ENCODE results near the gene TRPM1. TPM values are rescaled to one million over a fixed set of nuclear protein-coding genes. Genes with fewer than 3 reads are reported as not detected.
"Not testable (repeated sequence)": the region's sequence is repeated elsewhere in the genome, so short reads cannot be mapped to it uniquely, and the experiment has no call there.

TRPM1 gene
- total RNA-seq, 1 donor from 2014 or later = not detected

GRCh38 chr15:31088041-31088440 is 13.5 kb downstream of the TRPM1 start:
- H3K4me1 Mint-ChIP-seq (ENCODE audit: low read depth); H3K27ac Mint-ChIP-seq; H3K27me3 Mint-ChIP-seq (ENCODE audit: insufficient read depth); H3K9me3 Mint-ChIP-seq; H3K36me3 Mint-ChIP-seq (ENCODE audit: low read depth); H3K4me3 Mint-ChIP-seq; DNase-seq (ENCODE audit: low spot score); intact Hi-C loops (cut with micrococcal nuclease): not testable (repeated sequence)

GRCh38 chr15:31086344-31086743 is 15.2 kb downstream of the TRPM1 start:
- Mint-ChIP-seq H3K4me3 (no peak overlapping the region), H3K27ac (no peak overlapping the region), H3K9me3 (no peaks in the 10 kb centered on the region), H3K4me1 (ENCODE audit: low read depth) (no peaks in the 10 kb centered on the region), H3K27me3 (ENCODE audit: insufficient read depth) (peaks cover 12% of the 10 kb centered on the region), H3K36me3 (ENCODE audit: low read depth) (no peaks in the 10 kb centered on the region)
- no peak for DNase-seq (ENCODE audit: low spot score)
- intact Hi-C loops (cut with micrococcal nuclease) = no loop called here

GRCh38 chr15:31085359-31085758 is 16.2 kb downstream of the TRPM1 start:
- Mint-ChIP-seq H3K4me3 (no peak overlapping the region), H3K27ac (no peak overlapping the region), H3K36me3 (ENCODE audit: low read depth) (no peaks in the 10 kb centered on the region), H3K27me3 (ENCODE audit: insufficient read depth) (peaks cover 13% of the 10 kb centered on the region), H3K9me3 (no peaks in the 10 kb centered on the region), H3K4me1 (ENCODE audit: low read depth) (peaks cover under 1% of the 10 kb centered on the region)
- DNase-seq (ENCODE audit: low spot score) = no peak
- intact Hi-C loops (cut with micrococcal nuclease) = no loop called here

- intact Hi-C loops (cut with micrococcal nuclease) = no loop called here
- H3K27me3 Mint-ChIP-seq (ENCODE audit: insufficient read depth) = peaks cover 16% of the 10 kb centered on the region
- H3K36me3 Mint-ChIP-seq (ENCODE audit: low read depth) = no peaks in the 10 kb centered on the region
- no peak overlapping the region for H3K27ac Mint-ChIP-seq
- H3K4me3 Mint-ChIP-seq = no peak overlapping the region
- peaks cover 4% of the 10 kb centered on the region for H3K4me1 Mint-ChIP-seq (ENCODE audit: low read depth)
- no peaks in the 10 kb centered on the region for H3K9me3 Mint-ChIP-seq
- DNase-seq (ENCODE audit: low spot score) = no peak
These were observed 17.3 kb downstream of the TRPM1 start for GRCh38 chr15:31084176-31084575.

GRCh38 chr15:31083370-31083780 is 18.1 kb downstream of the TRPM1 start:
- no peak overlapping the region for H3K4me3 Mint-ChIP-seq
- peaks cover 4% of the 10 kb centered on the region for H3K4me1 Mint-ChIP-seq (ENCODE audit: low read depth)
- peaks cover 16% of the 10 kb centered on the region for H3K27me3 Mint-ChIP-seq (ENCODE audit: insufficient read depth)
- no peak overlapping the region for H3K27ac Mint-ChIP-seq
- intact Hi-C loops (cut with micrococcal nuclease) = no loop called here
- no peak for DNase-seq (ENCODE audit: low spot score)
- no peaks in the 10 kb centered on the region for H3K9me3 Mint-ChIP-seq
- no peaks in the 10 kb centered on the region for H3K36me3 Mint-ChIP-seq (ENCODE audit: low read depth)

GRCh38 chr15:31082771-31083369 is 18.7 kb downstream of the TRPM1 start:
- H3K4me1 Mint-ChIP-seq (ENCODE audit: low read depth) = peaks cover 4% of the 10 kb centered on the region
- H3K9me3 Mint-ChIP-seq = no peaks in the 10 kb centered on the region
- no peaks in the 10 kb centered on the region for H3K36me3 Mint-ChIP-seq (ENCODE audit: low read depth)
- H3K27ac Mint-ChIP-seq = no peak overlapping the region
- peaks cover 14% of the 10 kb centered on the region for H3K27me3 Mint-ChIP-seq (ENCODE audit: insufficient read depth)
- H3K4me3 Mint-ChIP-seq = no peak overlapping the region
- intact Hi-C loops (cut with micrococcal nuclease) = no loop called here
- DNase-seq (ENCODE audit: low spot score) = no peak

GRCh38 chr15:31081588-31082250 is 19.8 kb downstream of the TRPM1 start:
- Mint-ChIP-seq H3K27ac (no peak overlapping the region), H3K4me3 (peak overlapping the region; percentile 25), H3K9me3 (no peaks in the 10 kb centered on the region), H3K27me3 (ENCODE audit: insufficient read depth) (peaks cover 17% of the 10 kb centered on the region), H3K36me3 (ENCODE audit: low read depth) (no peaks in the 10 kb centered on the region), H3K4me1 (ENCODE audit: low read depth) (peaks cover 4% of the 10 kb centered on the region)
- no peak for DNase-seq (ENCODE audit: low spot score)
- intact Hi-C loops (cut with micrococcal nuclease) = no loop called here

GRCh38 chr15:31081056-31081455 is 20.5 kb downstream of the TRPM1 start:
- Mint-ChIP-seq H3K4me3 (no peak overlapping the region), H3K4me1 (ENCODE audit: low read depth) (peaks cover 4% of the 10 kb centered on the region)
- intact Hi-C loops (cut with micrococcal nuclease) = no loop called here

GRCh38 chr15:31080591-31081014 is 20.9 kb downstream of the TRPM1 start:
- Mint-ChIP-seq H3K9me3 (no peaks in the 10 kb centered on the region), H3K4me3 (peak overlapping the region; percentile 31)
- intact Hi-C loops (cut with micrococcal nuclease) = no loop called here

More at GRCh38 chr15:31081056-31081455, 20.5 kb downstream of the TRPM1 start:
- H3K9me3 Mint-ChIP-seq = no peaks in the 10 kb centered on the region
- no peaks in the 10 kb centered on the region for H3K36me3 Mint-ChIP-seq (ENCODE audit: low read depth)
- DNase-seq (ENCODE audit: low spot score) = no peak
- H3K27me3 Mint-ChIP-seq (ENCODE audit: insufficient read depth) = peaks cover 17% of the 10 kb centered on the region
- no peak overlapping the region for H3K27ac Mint-ChIP-seq

GRCh38 chr15:31079519-31079918 is 22.0 kb downstream of the TRPM1 start:
- H3K36me3 Mint-ChIP-seq (ENCODE audit: low read depth) = no peaks in the 10 kb centered on the region
- DNase-seq (ENCODE audit: low spot score) = no peak
- no peak overlapping the region for H3K4me3 Mint-ChIP-seq
- H3K4me1 Mint-ChIP-seq (ENCODE audit: low read depth) = peaks cover 4% of the 10 kb centered on the region
- H3K27ac Mint-ChIP-seq = no peak overlapping the region
- intact Hi-C loops (cut with micrococcal nuclease) = no loop called here
- peaks cover 17% of the 10 kb centered on the region for H3K27me3 Mint-ChIP-seq (ENCODE audit: insufficient read depth)
- H3K9me3 Mint-ChIP-seq = no peaks in the 10 kb centered on the region

More at GRCh38 chr15:31080591-31081014, 20.9 kb downstream of the TRPM1 start:
- H3K27me3 Mint-ChIP-seq (ENCODE audit: insufficient read depth) = peaks cover 17% of the 10 kb centered on the region
- no peak overlapping the region for H3K27ac Mint-ChIP-seq
- DNase-seq (ENCODE audit: low spot score) = no peak
- H3K36me3 Mint-ChIP-seq (ENCODE audit: low read depth) = no peaks in the 10 kb centered on the region
- H3K4me1 Mint-ChIP-seq (ENCODE audit: low read depth) = peaks cover 4% of the 10 kb centered on the region

- no peak overlapping the region for H3K27ac Mint-ChIP-seq
- H3K9me3 Mint-ChIP-seq = no peaks in the 10 kb centered on the region
- no peak overlapping the region for H3K4me3 Mint-ChIP-seq
- peaks cover 4% of the 10 kb centered on the region for H3K4me1 Mint-ChIP-seq (ENCODE audit: low read depth)
- peaks cover 27% of the 10 kb centered on the region for H3K27me3 Mint-ChIP-seq (ENCODE audit: insufficient read depth)
- H3K36me3 Mint-ChIP-seq (ENCODE audit: low read depth) = no peaks in the 10 kb centered on the region
- intact Hi-C loops (cut with micrococcal nuclease) = no loop called here
- no peak for DNase-seq (ENCODE audit: low spot score)
These were observed 23.1 kb downstream of the TRPM1 start for GRCh38 chr15:31078471-31078870.

GRCh38 chr15:31077941-31078340 is 23.6 kb downstream of the TRPM1 start:
- peaks cover 27% of the 10 kb centered on the region for H3K27me3 Mint-ChIP-seq (ENCODE audit: insufficient read depth)
- intact Hi-C loops (cut with micrococcal nuclease) = no loop called here

GRCh38 chr15:31077181-31077580 is 24.3 kb downstream of the TRPM1 start:
- Mint-ChIP-seq H3K9me3 (no peaks in the 10 kb centered on the region), H3K27ac (no peak overlapping the region), H3K4me1 (ENCODE audit: low read depth) (peaks cover 4% of the 10 kb centered on the region), H3K4me3 (no peak overlapping the region), H3K27me3 (ENCODE audit: insufficient read depth) (peaks cover 24% of the 10 kb centered on the region), H3K36me3 (ENCODE audit: low read depth) (no peaks in the 10 kb centered on the region)
- DNase-seq (ENCODE audit: low spot score) = no peak
- intact Hi-C loops (cut with micrococcal nuclease) = no loop called here

More at GRCh38 chr15:31077941-31078340, 23.6 kb downstream of the TRPM1 start:
- Mint-ChIP-seq H3K9me3 (no peaks in the 10 kb centered on the region), H3K4me1 (ENCODE audit: low read depth) (peaks cover 4% of the 10 kb centered on the region), H3K27ac (no peak overlapping the region), H3K4me3 (no peak overlapping the region), H3K36me3 (ENCODE audit: low read depth) (no peaks in the 10 kb centered on the region)
- DNase-seq (ENCODE audit: low spot score) = no peak
